Measurements from ENCODE around the gene APOD. TPM values are rescaled to one million over a fixed set of nuclear protein-coding genes. Genes with fewer than 3 reads are reported as not detected.

The APOD gene
- total and polyA plus RNA-seq, 4 donors: 6.4 to 596 (median 159) TPM

DNA sequence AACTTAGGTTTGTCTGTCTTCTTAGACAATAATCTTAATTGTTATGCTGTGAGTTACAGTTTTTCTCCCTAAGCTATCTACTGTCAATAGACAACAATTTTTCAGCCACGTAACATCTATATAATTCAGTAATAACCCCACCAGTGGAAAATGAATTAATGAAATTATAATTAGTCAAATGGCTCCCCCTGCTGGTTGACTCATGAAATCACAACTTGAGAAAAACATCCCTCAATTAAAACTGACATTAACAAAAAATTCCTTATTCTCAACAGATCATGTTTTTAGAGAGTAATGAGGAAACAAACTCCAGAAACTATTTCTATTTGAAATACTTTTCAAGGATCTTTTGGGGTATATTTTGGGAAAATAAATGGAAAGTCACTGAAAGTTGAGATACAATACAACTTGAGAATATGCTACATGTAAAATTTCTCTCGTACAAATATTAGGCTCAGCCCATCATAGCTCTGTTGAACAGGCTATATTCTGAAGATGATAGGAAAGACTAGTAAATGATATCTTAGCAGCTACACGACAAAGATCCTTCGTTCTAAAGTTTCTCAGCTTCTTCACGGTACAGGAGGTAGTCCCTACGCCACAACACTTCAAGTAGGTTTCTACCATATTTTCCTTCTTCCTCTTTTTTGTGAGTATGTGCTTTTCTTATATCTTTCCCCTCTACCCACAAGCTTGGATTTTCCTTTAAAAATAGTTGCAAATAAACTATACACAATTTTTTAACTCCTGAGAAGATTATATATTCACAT lies 61.3 kb downstream of the APOD start:
- 63 to 64% methylated on average over 6 of the region's 6 CpGs for WGBS, 2 donors
- no peaks in the 10 kb centered on the region for H3K9me3 ChIP-seq (ENCODE audit: control insufficient read depth, low read length)
- intact Hi-C loops (cut with DNase I): loop anchor here (1.0 to 10.0 kb wide), 4 partner anchors 251 to 848 kb away; partner anchors contain the start of genes XXYLT1 (in 2 of the 2) and LSG1 (in 1 of the 2)

More for the DNA sequence above, 61.3 kb downstream of the APOD start:
- no peaks in the 10 kb centered on the region for H3K27me3 ChIP-seq (ENCODE audit: control insufficient read depth in 1 of 2, insufficient read depth in 2 of 2, low read length in 1 of 2)
- no peaks in the 10 kb centered on the region for H3K4me1 ChIP-seq (ENCODE audit: control insufficient read depth in 1 of 2, insufficient read depth in 2 of 2, low read length in 2 of 2)
- ATAC-seq (ENCODE audit: low FRiP score) (no peak), DNase-seq (no peak)
- no peaks in the 10 kb centered on the region for H3K36me3 ChIP-seq (ENCODE audit: control insufficient read depth in 1 of 2, insufficient read depth in 2 of 2, low read length in 1 of 2)
- no peak overlapping the region for H3K4me3 ChIP-seq (ENCODE audit: low read length in 2 of 2)
- no peak overlapping the region for H3K27ac ChIP-seq (ENCODE audit: low read depth in 1 of 2, low read length in 2 of 2)

Other genes starting within 250 kb of the APOD start
- 10 to 100 TPM; 38.7 to 70.3 TPM for gene ACAP2, start 140.9 kb downstream of the APOD start, total RNA-seq
- gene ACAP2, start 140.9 kb downstream of the APOD start, polyA plus RNA-seq: 1 to 10 TPM; 6.5 to 9.9 TPM
- 10 to 100 TPM; 53.0 to 55.4 TPM for gene PPP1R2, start 40.6 kb downstream of the APOD start, total RNA-seq
- gene PPP1R2, start 40.6 kb downstream of the APOD start, polyA plus RNA-seq: 10 to 100 TPM; 31.3 to 50.0 TPM
- 10 to 100 TPM in 1 of 2 donors, 1 to 10 TPM in 1; 4.5 to 17.8 TPM for gene MUC20, start 137.0 kb upstream of the APOD start, total RNA-seq
- gene MUC20, start 137.0 kb upstream of the APOD start, polyA plus RNA-seq: 10 to 100 TPM in 1 of 2 donors, 1 to 10 TPM in 1; 2.9 to 17.7 TPM
- under 1 TPM in 1 of 2 donors, not detected in 1; 0.06 TPM for gene MUC4, start 228.0 kb upstream of the APOD start, total RNA-seq
- gene MUC4, start 228.0 kb upstream of the APOD start, polyA plus RNA-seq: under 1 TPM; 0.08 to 0.25 TPM